HepG2 (cell line): ENCODE measurements around the gene PPP2R2B.

Experiments used
- JUND ChIP-seq: sonication (generic); formaldehyde crosslinking; IDR thresholded peaks from 2 replicates; pipeline ENCODE4 v1.8.0; 2022; ENCODE audit warnings: mild to moderate bottlenecking, missing genetic modification reagents
- NFRKB ChIP-seq: fragments of 450-650 bp; IDR thresholded peaks from 2 replicates; pipeline ENCODE4 v1.6.1; 2017
- TF ChIP-seq, protein P1 (sequence below): sonication (generic); formaldehyde crosslinking; IDR thresholded peaks from 2 replicates; pipeline ENCODE4 v1.4.0; 2020; ENCODE audit warnings: missing genetic modification reagents, borderline replicate concordance

DNA sequence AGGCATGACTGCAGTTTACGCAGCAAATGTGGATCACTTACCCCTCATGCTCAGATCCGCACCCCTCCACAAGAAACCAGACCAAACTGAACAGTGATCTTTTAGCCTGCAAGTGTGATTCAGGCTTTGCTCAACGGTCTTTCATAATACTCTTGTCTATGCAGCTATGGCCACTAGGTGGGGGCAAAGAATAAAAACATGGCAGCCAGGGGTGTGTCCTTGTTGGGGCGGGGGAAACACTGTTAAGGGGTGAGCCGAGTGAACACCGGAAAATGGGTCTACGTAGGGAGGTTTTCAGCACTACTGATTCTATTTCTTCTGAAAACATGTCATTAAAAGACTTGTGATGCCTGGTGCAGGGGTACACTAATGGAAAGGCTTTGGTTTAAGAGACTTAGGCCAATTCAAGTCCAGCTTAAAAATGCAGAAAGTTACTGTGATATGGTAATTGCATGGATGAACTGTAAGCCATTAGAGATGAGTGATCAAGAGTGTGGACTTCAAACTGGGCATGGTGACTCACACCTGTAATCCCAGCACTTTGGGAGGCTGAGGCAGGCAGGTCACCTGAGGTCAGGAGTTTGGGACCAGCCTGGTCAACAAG, 312.7 kb downstream of the PPP2R2B start:
- TF ChIP-seq, protein P1, sequence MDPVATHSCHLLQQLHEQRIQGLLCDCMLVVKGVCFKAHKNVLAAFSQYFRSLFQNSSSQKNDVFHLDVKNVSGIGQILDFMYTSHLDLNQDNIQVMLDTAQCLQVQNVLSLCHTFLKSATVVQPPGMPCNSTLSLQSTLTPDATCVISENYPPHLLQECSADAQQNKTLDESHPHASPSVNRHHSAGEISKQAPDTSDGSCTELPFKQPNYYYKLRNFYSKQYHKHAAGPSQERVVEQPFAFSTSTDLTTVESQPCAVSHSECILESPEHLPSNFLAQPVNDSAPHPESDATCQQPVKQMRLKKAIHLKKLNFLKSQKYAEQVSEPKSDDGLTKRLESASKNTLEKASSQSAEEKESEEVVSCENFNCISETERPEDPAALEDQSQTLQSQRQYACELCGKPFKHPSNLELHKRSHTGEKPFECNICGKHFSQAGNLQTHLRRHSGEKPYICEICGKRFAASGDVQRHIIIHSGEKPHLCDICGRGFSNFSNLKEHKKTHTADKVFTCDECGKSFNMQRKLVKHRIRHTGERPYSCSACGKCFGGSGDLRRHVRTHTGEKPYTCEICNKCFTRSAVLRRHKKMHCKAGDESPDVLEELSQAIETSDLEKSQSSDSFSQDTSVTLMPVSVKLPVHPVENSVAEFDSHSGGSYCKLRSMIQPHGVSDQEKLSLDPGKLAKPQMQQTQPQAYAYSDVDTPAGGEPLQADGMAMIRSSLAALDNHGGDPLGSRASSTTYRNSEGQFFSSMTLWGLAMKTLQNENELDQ (CRISPR knock-in tag) = no peak
- TF ChIP-seq NFRKB = no peak
- no peak for TF ChIP-seq JUND (CRISPR knock-in tag)
